Measurements from ENCODE around the gene JPH2.

JPH2 gene

GRCh38 chr20:44120676-44121425 is 66.1 kb downstream of the JPH2 start:
- Mint-ChIP-seq H3K9me3 (no peaks in the 10 kb centered on the region), H3K27me3 (peaks cover 30% of the 10 kb centered on the region)
- ATAC-seq = no peak

GRCh38 chr20:44118185-44119033 is 68.6 kb downstream of the JPH2 start:
- ATAC-seq = no peak
- no peak overlapping the region for H3K4me3 Mint-ChIP-seq
- H3K27ac Mint-ChIP-seq = no peak overlapping the region
- H3K4me1 Mint-ChIP-seq = peaks cover 6% of the 10 kb centered on the region
- H3K27me3 Mint-ChIP-seq = peaks cover 34% of the 10 kb centered on the region
- no peaks in the 10 kb centered on the region for H3K9me3 Mint-ChIP-seq
- DNase-seq = no peak
- H3K36me3 Mint-ChIP-seq (ENCODE audit: low read depth) = no peaks in the 10 kb centered on the region

More at GRCh38 chr20:44120676-44121425, 66.1 kb downstream of the JPH2 start:
- Mint-ChIP-seq H3K36me3 (ENCODE audit: low read depth) (no peaks in the 10 kb centered on the region), H3K27ac (no peak overlapping the region), H3K4me1 (peaks cover 6% of the 10 kb centered on the region), H3K4me3 (no peak overlapping the region)
- no peak for DNase-seq

GRCh38 chr20:44117296-44118184 is 69.4 kb downstream of the JPH2 start:
- peaks cover 28% of the 10 kb centered on the region for H3K27me3 Mint-ChIP-seq

GRCh38 chr20:44115762-44116644 is 71.0 kb downstream of the JPH2 start:
- no peaks in the 10 kb centered on the region for H3K36me3 Mint-ChIP-seq (ENCODE audit: low read depth)
- H3K27me3 Mint-ChIP-seq = peaks cover 22% of the 10 kb centered on the region
- no peaks in the 10 kb centered on the region for H3K9me3 Mint-ChIP-seq
- no peak overlapping the region for H3K27ac Mint-ChIP-seq
- no peak overlapping the region for H3K4me3 Mint-ChIP-seq
- no peak for ATAC-seq
- DNase-seq = no peak
- peaks cover 6% of the 10 kb centered on the region for H3K4me1 Mint-ChIP-seq

More at GRCh38 chr20:44117296-44118184, 69.4 kb downstream of the JPH2 start:
- no peaks in the 10 kb centered on the region for H3K36me3 Mint-ChIP-seq (ENCODE audit: low read depth)
- no peak overlapping the region for H3K27ac Mint-ChIP-seq
- ATAC-seq (no peak), DNase-seq (no peak)
- no peaks in the 10 kb centered on the region for H3K9me3 Mint-ChIP-seq
- peaks cover 6% of the 10 kb centered on the region for H3K4me1 Mint-ChIP-seq
- H3K4me3 Mint-ChIP-seq = no peak overlapping the region

DNA sequence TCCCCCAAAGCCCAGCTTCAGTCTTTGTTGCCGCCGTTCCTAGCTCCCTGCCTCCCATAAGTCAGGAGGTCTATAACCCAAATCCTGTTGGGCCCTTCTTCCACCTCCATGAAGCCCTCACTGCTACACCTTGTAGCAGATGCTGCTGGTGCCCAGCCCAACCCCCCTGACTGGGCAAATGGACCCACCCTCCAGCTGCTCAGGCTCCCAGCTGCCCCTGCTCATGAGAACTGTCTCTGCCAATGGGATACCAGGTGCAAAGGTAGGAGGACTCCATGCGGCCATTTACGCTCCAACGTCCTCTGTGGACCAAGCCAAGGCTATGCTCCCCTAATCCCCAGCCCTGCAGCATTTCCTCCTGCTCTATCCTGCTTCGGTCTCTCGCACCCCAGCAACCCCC is 71.8 kb downstream of the JPH2 start:
- DNase-seq = no peak

DNA sequence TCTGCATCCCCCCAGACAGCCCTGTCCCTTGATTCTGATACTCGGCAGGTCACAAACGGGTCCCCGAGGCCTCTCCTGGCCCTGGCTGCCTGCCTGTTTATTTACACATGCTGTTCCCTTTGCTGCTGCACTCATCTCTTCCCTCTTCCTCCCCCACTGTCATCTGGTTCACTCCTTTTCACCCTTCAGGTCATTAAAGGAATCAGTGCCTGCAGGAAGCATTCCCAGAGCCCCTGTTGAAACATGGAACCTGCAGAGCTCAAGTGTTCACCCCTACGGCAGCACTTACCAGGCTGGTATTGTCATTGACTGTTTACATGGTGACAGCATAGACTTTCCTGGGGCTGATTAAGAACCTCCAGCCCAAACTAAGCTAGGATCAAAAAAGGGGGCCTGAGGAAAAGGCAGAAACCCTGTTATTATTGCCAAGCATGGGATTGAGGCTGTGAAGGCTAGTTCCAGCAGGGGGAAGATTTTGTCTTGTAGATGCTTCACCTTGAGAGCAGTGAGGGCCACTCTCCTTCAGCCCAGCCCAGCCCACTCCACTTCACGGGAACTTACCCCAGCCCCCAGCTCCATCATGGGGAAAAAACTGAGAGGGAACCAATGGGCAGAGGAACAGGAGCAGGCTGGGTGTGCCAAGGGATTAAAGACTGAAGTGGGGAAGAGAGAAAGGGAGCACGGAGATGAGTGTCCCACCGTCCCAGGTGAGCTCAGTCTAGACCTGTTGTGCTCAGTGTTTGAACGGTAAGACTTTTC is 73.2 kb downstream of the JPH2 start:
- peaks cover 6% of the 10 kb centered on the region for H3K4me1 Mint-ChIP-seq
- peaks cover under 1% of the 10 kb centered on the region for H3K9me3 Mint-ChIP-seq
- peaks cover 26% of the 10 kb centered on the region for H3K27me3 Mint-ChIP-seq
- H3K27ac Mint-ChIP-seq = no peak overlapping the region
- ATAC-seq = no peak
- no peak for DNase-seq
- no peaks in the 10 kb centered on the region for H3K36me3 Mint-ChIP-seq (ENCODE audit: low read depth)
- H3K4me3 Mint-ChIP-seq = no peak overlapping the region

More for the DNA sequence above, 71.8 kb downstream of the JPH2 start:
- no peak overlapping the region for H3K4me3 Mint-ChIP-seq
- ATAC-seq = no peak
- H3K27ac Mint-ChIP-seq = no peak overlapping the region
- peaks cover 24% of the 10 kb centered on the region for H3K27me3 Mint-ChIP-seq
- H3K9me3 Mint-ChIP-seq = no peaks in the 10 kb centered on the region
- peaks cover 6% of the 10 kb centered on the region for H3K4me1 Mint-ChIP-seq
- H3K36me3 Mint-ChIP-seq (ENCODE audit: low read depth) = no peaks in the 10 kb centered on the region

GRCh38 chr20:44112889-44113617 is 73.9 kb downstream of the JPH2 start:
- peaks cover 6% of the 10 kb centered on the region for H3K4me1 Mint-ChIP-seq
- no peak overlapping the region for H3K4me3 Mint-ChIP-seq
- peaks cover 3% of the 10 kb centered on the region for H3K9me3 Mint-ChIP-seq
- peaks cover 2% of the 10 kb centered on the region for H3K36me3 Mint-ChIP-seq (ENCODE audit: low read depth)
- H3K27me3 Mint-ChIP-seq = peaks cover 28% of the 10 kb centered on the region
- DNase-seq (no peak), ATAC-seq (no peak)
- H3K27ac Mint-ChIP-seq = no peak overlapping the region

DNA sequence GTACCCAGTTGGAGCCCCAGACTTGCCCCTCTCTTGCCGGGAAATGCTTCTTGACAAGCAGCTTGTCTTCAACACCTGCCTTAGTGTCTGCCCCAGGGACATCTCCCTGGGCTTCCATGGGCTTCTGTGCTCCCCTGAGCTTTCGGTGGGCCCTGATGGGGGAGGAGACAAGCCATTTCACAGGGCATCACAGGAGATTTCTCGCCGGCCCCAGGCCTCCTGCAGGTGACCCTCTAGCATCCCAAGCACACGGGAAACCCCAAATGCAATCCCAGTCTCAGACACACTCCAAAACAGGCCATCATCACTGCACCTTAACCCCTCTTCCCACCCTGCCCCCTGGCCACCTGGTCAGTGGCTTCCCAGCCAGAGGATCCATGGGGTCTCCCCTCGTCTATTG is 74.5 kb downstream of the JPH2 start:
- Mint-ChIP-seq H3K4me1 (peaks cover 6% of the 10 kb centered on the region), H3K27me3 (peaks cover 27% of the 10 kb centered on the region), H3K27ac (no peak overlapping the region), H3K9me3 (peaks cover 6% of the 10 kb centered on the region), H3K36me3 (ENCODE audit: low read depth) (peaks cover 2% of the 10 kb centered on the region), H3K4me3 (no peak overlapping the region)
- DNase-seq (no peak), ATAC-seq (no peak)

GRCh38 chr20:44111712-44112335 is 75.2 kb downstream of the JPH2 start:
- Mint-ChIP-seq H3K9me3 (peaks cover 13% of the 10 kb centered on the region), H3K4me1 (peaks cover 6% of the 10 kb centered on the region), H3K4me3 (no peak overlapping the region), H3K27me3 (peaks cover 29% of the 10 kb centered on the region), H3K27ac (no peak overlapping the region), H3K36me3 (ENCODE audit: low read depth) (peaks cover 2% of the 10 kb centered on the region)
- DNase-seq (no peak), ATAC-seq (no peak)

GRCh38 chr20:44110816-44111568 is 76.0 kb downstream of the JPH2 start:
- H3K36me3 Mint-ChIP-seq (ENCODE audit: low read depth) = peaks cover 2% of the 10 kb centered on the region
- H3K9me3 Mint-ChIP-seq = peaks cover 13% of the 10 kb centered on the region
- no peak overlapping the region for H3K27ac Mint-ChIP-seq
- H3K4me3 Mint-ChIP-seq = no peak overlapping the region
- peaks cover 26% of the 10 kb centered on the region for H3K27me3 Mint-ChIP-seq
- DNase-seq (no peak), ATAC-seq (no peak)
- H3K4me1 Mint-ChIP-seq = no peaks in the 10 kb centered on the region

- H3K27ac Mint-ChIP-seq = no peak overlapping the region
- peaks cover 20% of the 10 kb centered on the region for H3K27me3 Mint-ChIP-seq
- peaks cover 13% of the 10 kb centered on the region for H3K9me3 Mint-ChIP-seq
- peaks cover 2% of the 10 kb centered on the region for H3K36me3 Mint-ChIP-seq (ENCODE audit: low read depth)
- H3K4me3 Mint-ChIP-seq = no peak overlapping the region
- ATAC-seq = no peak
- H3K4me1 Mint-ChIP-seq = no peaks in the 10 kb centered on the region
- DNase-seq = no peak
Measured at GRCh38 chr20:44109951-44110361, 77.0 kb downstream of the JPH2 start.

DNA sequence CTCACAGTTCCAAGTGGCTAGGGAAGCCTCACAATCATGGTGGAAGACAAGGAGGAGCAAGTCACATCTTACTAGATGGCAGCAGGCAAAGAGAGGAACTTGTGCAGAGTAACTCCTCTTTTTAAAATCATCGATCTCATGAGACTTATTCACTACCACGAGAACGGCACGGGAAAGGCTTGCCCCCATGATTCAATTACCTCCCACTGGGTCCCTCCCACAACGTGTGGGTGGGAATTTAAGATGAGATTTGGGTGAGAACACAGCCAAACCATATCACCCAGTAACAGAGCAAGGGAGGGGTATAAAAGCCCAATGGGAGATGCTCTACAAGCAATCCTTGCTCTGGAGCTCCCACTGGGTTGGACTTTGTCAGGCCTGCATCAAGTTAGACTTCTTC is 80.4 kb downstream of the JPH2 start:
- ATAC-seq (no peak), DNase-seq (no peak)
- peaks cover 34% of the 10 kb centered on the region for H3K27me3 Mint-ChIP-seq
- H3K36me3 Mint-ChIP-seq (ENCODE audit: low read depth) = peaks cover 2% of the 10 kb centered on the region
- no peaks in the 10 kb centered on the region for H3K4me1 Mint-ChIP-seq
- H3K4me3 Mint-ChIP-seq = no peak overlapping the region
- no peak overlapping the region for H3K27ac Mint-ChIP-seq
- peaks cover 13% of the 10 kb centered on the region for H3K9me3 Mint-ChIP-seq

Measured in activated naive CD8-positive, alpha-beta T cell treated with anti-CD3 and anti-CD28 coated beads, Interleukin-2, amount 50 U/mL, for 24 hours (primary cell).